HG02678 (cell line): ENCODE results near the gene SEC14L1.
"Not testable (repeated sequence)": the region's sequence is repeated elsewhere in the genome, so short reads cannot be mapped to it uniquely, and the experiment has no call there.

Source experiments
- ATAC-seq: cut with Tn5 transposase; IDR thresholded peaks from one replicate; pipeline ENCODE4 v1.9.1; 2021; ENCODE audit warnings: mild to moderate bottlenecking, moderate library complexity; ENCODE audit not compliant: unreplicated experiment

Gene SEC14L1

DNA sequence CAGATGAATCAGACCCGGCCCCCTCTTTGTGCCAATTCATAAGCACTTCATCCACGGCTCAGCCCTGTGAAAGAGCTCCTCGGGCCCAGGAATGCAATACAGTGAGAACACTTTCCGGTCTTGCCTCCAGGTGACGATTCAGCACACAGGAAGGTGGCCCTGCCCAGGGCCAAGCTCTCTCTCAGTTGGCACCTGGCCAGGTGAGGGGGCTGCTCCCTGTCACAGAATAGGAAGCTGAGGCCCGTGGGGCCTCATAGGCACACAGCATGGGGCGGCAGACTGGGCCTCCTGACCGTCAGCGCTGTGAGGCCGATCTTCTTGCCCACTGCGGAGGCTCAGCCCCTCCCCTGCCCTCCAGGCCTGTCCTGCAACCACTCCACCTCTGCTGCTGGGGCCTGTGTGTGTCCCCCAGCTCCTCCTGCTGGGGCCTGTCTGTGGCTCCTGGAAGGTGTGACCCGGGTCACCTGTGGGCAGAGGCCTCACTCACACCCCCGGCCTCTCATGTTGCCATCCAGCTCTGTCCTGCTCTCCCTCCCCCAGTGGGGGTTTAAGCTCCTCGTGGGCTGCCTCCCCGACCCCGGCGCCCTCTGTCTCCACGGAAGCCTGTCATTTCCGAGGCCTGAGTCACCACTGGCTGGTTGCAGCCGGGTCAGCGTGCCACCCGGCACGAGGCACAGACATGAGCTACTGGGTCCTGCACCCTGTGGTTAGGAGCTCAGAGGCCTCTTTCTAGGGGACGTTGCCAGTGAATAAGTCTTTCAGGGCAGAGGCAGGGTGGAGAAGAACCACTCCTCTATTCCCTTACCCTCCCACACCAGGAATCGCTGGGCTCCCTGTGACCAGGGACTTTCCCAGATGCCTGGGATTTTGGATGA is 114.4 kb downstream of the SEC14L1 start:
- no peak for ATAC-seq

DNA sequence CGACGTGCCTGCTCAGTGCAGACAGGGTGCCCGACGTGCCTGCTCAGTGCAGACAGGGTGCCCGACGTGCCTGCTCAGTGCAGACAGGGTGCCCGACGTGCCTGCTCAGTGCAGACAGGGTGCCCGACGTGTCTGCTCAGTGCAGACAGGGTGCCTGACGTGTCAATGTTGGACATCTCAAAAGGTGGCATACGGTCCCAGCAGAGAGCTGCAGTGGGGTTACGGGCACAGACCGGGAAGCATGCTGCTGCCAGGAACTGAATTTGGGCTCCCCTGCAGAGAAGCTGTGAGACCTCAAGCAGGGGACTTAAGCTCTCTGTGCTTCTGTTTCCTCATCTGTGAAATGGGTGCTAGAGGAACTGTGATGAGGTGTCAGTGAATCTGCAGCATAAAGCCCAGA is 115.2 kb downstream of the SEC14L1 start:
- not testable (repeated sequence) for ATAC-seq

GRCh38 chr17:77256710-77257109 is 115.9 kb downstream of the SEC14L1 start:
- ATAC-seq: no peak

DNA sequence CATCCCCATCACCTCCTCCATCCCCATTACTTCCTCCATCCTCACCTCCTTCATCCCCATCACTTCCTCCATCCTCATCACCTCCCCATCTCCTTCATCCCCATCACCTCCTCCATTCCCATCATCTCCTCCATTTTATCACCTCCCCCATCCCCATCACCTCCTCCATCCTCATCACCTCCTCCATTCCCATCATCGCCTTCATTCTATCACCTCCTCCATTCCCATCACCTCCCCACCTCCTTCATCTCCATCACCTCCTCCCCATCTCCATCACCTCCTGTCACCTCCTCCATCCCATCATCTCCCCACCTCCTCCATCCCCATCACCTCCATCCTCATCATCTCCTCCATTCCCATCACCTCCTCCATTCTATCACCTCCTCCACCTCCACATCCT is 116.4 kb downstream of the SEC14L1 start:
- no peak for ATAC-seq

DNA sequence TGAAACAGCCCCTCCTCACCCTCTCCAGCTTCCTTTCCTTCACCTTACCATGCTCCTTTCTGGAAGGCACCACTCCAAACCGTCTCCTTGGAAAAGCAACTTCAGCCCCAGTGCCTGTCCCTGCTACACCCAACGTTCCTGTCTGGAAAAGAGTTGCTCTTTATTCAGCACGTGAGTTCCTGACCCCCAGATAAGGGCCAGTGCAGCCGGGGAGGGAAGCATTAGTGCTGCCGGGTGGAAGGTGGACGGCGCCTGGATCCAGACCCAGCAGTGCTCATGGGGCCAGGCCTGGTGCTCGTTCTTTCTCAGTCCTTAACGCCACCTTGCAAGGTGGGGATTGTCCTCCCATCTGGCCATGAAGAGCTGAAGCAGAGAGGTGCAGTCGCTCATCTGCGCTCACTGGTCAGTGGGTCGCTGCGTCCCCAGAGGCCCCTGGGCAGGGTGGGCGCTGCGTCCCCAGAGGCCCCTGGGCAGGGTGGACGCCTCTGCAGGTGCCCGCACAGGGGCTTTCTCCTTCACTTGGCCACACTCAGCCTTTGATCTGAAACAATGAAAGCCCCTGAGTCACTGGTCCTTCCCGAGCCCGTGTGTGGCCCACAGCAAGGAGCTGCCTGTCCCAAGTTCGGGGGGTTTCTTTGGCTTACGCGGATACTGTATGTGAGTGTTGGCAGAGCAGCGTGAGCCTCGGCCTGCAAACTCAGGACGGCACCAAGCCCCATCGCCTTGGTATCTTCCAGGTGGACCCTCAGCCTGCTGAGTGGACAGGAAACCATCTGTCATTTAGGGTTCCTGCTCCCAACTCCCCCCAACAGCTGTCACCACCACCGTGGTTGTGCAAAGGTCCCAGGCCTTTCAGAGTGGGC is 117.1 kb downstream of the SEC14L1 start:
- no peak for ATAC-seq

GRCh38 chr17:77258638-77259037 is 117.9 kb downstream of the SEC14L1 start:
- ATAC-seq: no peak

DNA sequence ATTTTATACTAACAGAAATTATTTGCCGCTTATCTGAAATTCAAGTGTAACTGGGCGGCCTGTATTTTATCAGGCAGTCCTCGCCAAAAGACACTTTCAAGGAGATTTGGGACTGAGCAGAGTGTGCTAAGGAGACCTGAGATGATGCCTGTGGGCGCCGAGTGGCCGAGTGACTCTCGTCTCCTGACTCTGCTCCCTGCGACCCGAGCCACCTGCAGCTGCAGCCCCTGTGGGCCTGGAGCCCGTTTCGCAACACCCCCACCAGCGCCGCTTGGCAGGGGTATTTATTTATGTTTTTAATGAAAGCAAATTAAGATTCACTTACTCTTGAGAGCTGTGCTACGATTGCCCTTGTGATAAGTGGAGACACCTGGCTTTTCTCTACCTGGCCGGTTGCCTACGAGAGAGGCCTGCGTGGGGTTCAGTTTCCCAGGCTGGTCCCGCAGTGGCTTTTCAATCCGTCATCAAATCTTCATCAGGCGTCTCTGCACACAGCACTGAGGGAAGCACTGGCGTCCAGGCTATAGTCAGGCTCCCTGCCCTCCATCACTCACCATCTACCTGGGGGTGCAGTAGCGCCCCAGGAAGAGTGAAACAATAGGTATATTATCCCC is 124.0 kb downstream of the SEC14L1 start:
- ATAC-seq: no peak

DNA sequence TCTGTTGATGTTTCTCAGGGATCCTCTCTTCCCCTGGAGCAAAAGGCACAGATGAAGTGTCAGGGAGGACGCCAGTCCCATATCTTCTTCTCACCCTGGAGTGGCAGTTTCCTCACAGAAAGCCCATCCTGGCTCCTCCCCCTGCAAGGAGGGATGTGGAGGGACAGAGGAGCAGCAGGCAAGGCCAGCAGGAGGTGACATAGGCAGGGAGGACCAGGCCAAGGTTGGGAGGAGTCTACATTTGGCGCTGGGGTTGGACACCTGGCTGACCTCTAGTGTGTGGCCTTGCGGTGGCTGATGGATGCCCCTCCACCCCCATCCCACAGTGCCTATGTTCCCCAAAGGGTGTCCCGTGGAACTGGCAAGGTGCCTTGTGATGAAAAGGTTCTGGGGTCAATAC is 125.4 kb downstream of the SEC14L1 start:
- ATAC-seq: no peak
